ENCODE data around the gene ARHGEF1. TPM values are rescaled to one million over a fixed set of nuclear protein-coding genes. Genes with fewer than 3 reads are reported as not detected.

ARHGEF1 gene
- total RNA-seq, 1 donor from 2014 or later: 70.5 TPM

DNA sequence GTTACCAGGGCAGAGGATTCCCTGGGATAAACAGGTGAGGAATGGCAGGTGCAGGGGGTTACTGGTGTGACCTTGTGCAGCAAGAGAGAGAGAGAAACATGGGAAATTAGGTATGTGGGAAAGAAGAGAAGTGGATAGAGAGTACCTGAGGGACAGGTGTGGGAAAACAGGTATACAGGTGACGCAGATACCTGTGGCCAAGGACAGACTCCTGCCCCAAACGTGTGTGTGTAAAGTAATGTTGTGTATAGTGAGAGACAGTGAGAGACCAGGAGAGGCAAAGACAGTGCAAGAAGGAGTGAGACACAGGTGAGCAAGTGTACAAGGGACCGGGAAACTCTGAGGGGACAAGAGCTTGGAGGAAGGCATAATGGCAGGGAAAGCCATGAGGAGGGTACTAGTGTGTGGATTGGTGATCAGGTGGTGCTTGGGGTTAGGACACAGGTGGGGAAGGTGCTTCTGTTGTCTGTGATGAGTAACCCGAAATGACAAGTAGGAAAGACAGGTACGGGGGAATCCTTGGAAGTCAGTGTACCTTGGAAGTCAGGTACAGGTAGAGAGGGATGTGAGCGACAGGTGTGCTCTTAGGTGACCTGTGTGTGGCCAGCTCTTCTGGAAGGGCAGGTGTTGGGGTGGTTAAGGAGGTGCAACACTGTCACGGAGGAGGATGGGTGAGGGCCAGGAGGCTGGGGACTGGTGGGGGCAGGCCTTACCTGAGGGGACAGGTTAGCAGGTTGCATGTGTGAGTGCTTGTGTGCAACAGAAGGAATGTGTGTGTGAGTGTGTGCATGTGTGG, 42.4 kb downstream of the ARHGEF1 start:
- Mint-ChIP-seq H3K4me3 (ENCODE audit: unreplicated experiment) (no peak overlapping the region), H3K36me3 (ENCODE audit: low read depth) (peaks cover 5% of the 10 kb centered on the region), H3K27me3 (ENCODE audit: low read depth) (peaks cover 31% of the 10 kb centered on the region), H3K4me1 (ENCODE audit: low read depth) (peaks cover 7% of the 10 kb centered on the region), H3K9me3 (ENCODE audit: low read depth) (no peaks in the 10 kb centered on the region), H3K27ac (ENCODE audit: unreplicated experiment) (no peak overlapping the region)
- TF ChIP-seq, protein P1, sequence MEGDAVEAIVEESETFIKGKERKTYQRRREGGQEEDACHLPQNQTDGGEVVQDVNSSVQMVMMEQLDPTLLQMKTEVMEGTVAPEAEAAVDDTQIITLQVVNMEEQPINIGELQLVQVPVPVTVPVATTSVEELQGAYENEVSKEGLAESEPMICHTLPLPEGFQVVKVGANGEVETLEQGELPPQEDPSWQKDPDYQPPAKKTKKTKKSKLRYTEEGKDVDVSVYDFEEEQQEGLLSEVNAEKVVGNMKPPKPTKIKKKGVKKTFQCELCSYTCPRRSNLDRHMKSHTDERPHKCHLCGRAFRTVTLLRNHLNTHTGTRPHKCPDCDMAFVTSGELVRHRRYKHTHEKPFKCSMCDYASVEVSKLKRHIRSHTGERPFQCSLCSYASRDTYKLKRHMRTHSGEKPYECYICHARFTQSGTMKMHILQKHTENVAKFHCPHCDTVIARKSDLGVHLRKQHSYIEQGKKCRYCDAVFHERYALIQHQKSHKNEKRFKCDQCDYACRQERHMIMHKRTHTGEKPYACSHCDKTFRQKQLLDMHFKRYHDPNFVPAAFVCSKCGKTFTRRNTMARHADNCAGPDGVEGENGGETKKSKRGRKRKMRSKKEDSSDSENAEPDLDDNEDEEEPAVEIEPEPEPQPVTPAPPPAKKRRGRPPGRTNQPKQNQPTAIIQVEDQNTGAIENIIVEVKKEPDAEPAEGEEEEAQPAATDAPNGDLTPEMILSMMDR (IDR thresholded peaks at IDR 0.05): no peak
- DNase-seq (ENCODE audit: low spot score): no peak

- H3K4me1 Mint-ChIP-seq (ENCODE audit: low read depth): peaks cover 7% of the 10 kb centered on the region
- TF ChIP-seq, protein P1 (IDR thresholded peaks at IDR 0.05): no peak
- H3K27me3 Mint-ChIP-seq (ENCODE audit: low read depth): peaks cover 37% of the 10 kb centered on the region
- no peak overlapping the region for H3K27ac Mint-ChIP-seq (ENCODE audit: unreplicated experiment)
- no peaks in the 10 kb centered on the region for H3K9me3 Mint-ChIP-seq (ENCODE audit: low read depth)
- no peak overlapping the region for H3K4me3 Mint-ChIP-seq (ENCODE audit: unreplicated experiment)
- H3K36me3 Mint-ChIP-seq (ENCODE audit: low read depth): peaks cover 5% of the 10 kb centered on the region
- DNase-seq (ENCODE audit: low spot score): no peak
These were observed 43.2 kb downstream of the ARHGEF1 start for GRCh38 chr19:41926028-41926762.

- TF ChIP-seq, protein P1 (IDR thresholded peaks at IDR 0.05): no peak
- Mint-ChIP-seq H3K27me3 (ENCODE audit: low read depth) (peaks cover 40% of the 10 kb centered on the region), H3K27ac (ENCODE audit: unreplicated experiment) (no peak overlapping the region), H3K36me3 (ENCODE audit: low read depth) (peaks cover 3% of the 10 kb centered on the region), H3K4me1 (ENCODE audit: low read depth) (peaks cover 7% of the 10 kb centered on the region), H3K4me3 (ENCODE audit: unreplicated experiment) (no peak overlapping the region), H3K9me3 (ENCODE audit: low read depth) (no peaks in the 10 kb centered on the region)
- DNase-seq (ENCODE audit: low spot score): no peak
These were observed 43.9 kb downstream of the ARHGEF1 start for GRCh38 chr19:41926763-41927496.

DNA sequence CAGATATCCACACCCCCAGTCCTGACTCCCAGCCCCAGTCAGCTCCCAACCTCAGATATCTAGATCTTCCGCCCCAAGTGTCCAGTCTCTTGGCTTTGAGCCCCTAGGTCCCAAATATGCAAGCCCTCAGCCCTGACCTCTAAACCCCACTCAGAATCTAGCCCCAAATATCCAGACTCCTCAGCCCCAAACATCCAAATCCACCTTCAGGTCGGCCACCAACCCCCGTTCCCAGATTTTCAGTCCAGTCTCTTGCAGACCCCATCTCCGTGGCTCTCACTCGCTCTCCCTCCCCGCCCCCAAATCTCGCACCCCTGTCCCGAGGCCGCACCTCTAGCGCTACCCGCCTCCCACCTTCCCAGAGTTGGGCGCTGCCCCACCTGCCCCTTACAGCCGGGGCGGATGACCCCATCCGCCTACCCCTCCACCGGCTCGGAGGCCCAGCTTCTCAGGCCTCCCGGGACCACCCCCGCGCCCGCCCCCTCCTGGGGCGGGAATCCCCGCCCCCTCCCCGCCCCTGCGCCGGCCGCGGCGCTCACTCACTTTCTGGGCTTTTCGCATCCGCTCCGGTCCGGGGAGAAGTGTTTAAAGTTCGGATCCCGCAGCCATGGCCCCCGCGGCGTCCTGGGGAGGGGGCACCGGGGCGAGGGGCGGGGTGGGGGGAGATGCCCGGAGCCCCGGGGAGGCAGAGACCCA, 44.7 kb downstream of the ARHGEF1 start:
- Mint-ChIP-seq H3K9me3 (ENCODE audit: low read depth) (no peaks in the 10 kb centered on the region), H3K36me3 (ENCODE audit: low read depth) (peaks cover 3% of the 10 kb centered on the region), H3K27ac (ENCODE audit: unreplicated experiment) (no peak overlapping the region), H3K4me1 (ENCODE audit: low read depth) (peaks cover 7% of the 10 kb centered on the region), H3K27me3 (ENCODE audit: low read depth) (peaks cover 39% of the 10 kb centered on the region), H3K4me3 (ENCODE audit: unreplicated experiment) (peak overlapping the region; percentile 75)
- TF ChIP-seq, protein P1 (IDR thresholded peaks at IDR 0.05): no peak
- no peak for DNase-seq (ENCODE audit: low spot score)
